Glutamatergic neuron (in vitro differentiated cells): ENCODE results near the gene AQP9. TPM values are rescaled to one million over a fixed set of nuclear protein-coding genes. Genes with fewer than 3 reads are reported as not detected.
"Not testable (repeated sequence)": the region's sequence is repeated elsewhere in the genome, so short reads cannot be mapped to it uniquely, and the experiment has no call there.

Experiments used
- DNase-seq: peaks from one replicate; pipeline ENCODE4 v3.0.0; 2022
- H3K27ac Mint-ChIP-seq: one replicate; pipeline ENCODE4 v1.8.0; 2020; ENCODE audit warnings: mild to moderate bottlenecking, mixed read lengths, inconsistent platforms; ENCODE audit not compliant: unreplicated experiment
- H3K27me3 Mint-ChIP-seq: one replicate; pipeline ENCODE4 v1.8.0; 2020; ENCODE audit warnings: mild to moderate bottlenecking, moderate library complexity, mixed read lengths, inconsistent platforms; ENCODE audit not compliant: unreplicated experiment
- H3K36me3 Mint-ChIP-seq: one replicate; pipeline ENCODE4 v1.8.0; 2020; ENCODE audit warnings: mild to moderate bottlenecking, mixed read lengths, inconsistent platforms; ENCODE audit not compliant: unreplicated experiment
- H3K4me1 Mint-ChIP-seq: one replicate; pipeline ENCODE4 v1.8.0; 2020; ENCODE audit warnings: mild to moderate bottlenecking, low read depth, mixed read lengths, inconsistent platforms; ENCODE audit not compliant: unreplicated experiment
- H3K4me3 Mint-ChIP-seq: one replicate; pipeline ENCODE4 v1.8.0; 2020; ENCODE audit warnings: mild to moderate bottlenecking, mixed read lengths, inconsistent platforms; ENCODE audit not compliant: unreplicated experiment
- H3K9me3 Mint-ChIP-seq: one replicate; pipeline ENCODE4 v1.8.0; 2020; ENCODE audit warnings: mild to moderate bottlenecking, moderate library complexity, mixed read lengths, inconsistent platforms; ENCODE audit not compliant: unreplicated experiment
- total RNA-seq: library from RNA; stranded (reverse); fragmentation: NEBNext Ultra II Directional; extraction: Animal tissue kit (Norgen Biotek cat#: 25700); gene quantifications from one replicate; pipeline ENCODE4 v1.2.1, GENCODE V29; 2021; ENCODE audit not compliant: unreplicated experiment
- TF ChIP-seq, protein P1 (sequence below): fragments of 200-600 bp; sonication (generic); IDR thresholded peaks from one replicate; pipeline ENCODE4 v1.5.0; 2021; ENCODE audit not compliant: partially characterized antibody, unreplicated experiment

Gene AQP9
- total RNA-seq, 1 donor from 2014 or later, result not detected

DNA sequence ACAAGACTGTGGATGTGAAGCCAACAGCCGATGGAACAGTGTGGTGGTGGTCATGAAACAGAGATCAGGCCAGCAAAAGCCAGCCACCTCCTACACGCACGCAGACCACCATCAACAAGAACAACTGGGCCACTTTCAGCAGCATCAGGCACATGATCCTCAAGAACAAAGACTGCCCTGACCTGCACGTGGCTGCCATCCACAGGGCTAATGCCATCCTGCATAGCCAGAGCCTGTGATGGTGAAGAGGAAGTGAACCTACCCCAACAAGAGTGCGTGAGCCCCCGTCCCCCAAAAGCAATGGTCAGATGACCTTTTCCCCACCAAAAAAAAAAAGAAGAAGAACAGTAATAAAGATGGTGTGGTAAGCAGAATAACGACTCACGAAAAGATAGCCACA, 62.6 kb downstream of the AQP9 start:
- TF ChIP-seq, protein P1, sequence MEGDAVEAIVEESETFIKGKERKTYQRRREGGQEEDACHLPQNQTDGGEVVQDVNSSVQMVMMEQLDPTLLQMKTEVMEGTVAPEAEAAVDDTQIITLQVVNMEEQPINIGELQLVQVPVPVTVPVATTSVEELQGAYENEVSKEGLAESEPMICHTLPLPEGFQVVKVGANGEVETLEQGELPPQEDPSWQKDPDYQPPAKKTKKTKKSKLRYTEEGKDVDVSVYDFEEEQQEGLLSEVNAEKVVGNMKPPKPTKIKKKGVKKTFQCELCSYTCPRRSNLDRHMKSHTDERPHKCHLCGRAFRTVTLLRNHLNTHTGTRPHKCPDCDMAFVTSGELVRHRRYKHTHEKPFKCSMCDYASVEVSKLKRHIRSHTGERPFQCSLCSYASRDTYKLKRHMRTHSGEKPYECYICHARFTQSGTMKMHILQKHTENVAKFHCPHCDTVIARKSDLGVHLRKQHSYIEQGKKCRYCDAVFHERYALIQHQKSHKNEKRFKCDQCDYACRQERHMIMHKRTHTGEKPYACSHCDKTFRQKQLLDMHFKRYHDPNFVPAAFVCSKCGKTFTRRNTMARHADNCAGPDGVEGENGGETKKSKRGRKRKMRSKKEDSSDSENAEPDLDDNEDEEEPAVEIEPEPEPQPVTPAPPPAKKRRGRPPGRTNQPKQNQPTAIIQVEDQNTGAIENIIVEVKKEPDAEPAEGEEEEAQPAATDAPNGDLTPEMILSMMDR, result no peak
- Mint-ChIP-seq H3K4me3 (no peak overlapping the region), H3K27me3 (peaks cover 3% of the 10 kb centered on the region), H3K27ac (no peak overlapping the region), H3K36me3 (no peaks in the 10 kb centered on the region), H3K9me3 (no peaks in the 10 kb centered on the region), H3K4me1 (no peaks in the 10 kb centered on the region)
- no peak for DNase-seq

DNA sequence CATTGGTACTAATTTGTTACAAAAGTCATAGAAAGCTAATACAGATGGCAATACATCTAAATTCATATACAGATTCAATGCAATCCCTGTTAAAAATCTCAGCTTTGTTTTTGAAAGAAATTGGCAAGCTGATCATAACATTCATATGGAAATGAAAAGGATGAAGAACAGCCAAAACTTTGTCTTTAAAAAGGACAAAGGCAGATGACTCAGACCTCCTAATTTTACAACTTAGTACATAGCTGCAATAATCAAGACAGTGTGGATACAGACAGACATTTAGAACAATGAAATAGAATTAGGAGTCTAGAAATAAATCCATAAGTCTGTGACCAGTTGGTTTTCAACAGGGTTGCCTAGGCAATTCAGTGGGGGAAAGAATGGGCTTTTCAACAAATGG, 63.3 kb downstream of the AQP9 start:
- Mint-ChIP-seq H3K4me3 (no peak overlapping the region), H3K27me3 (peaks cover 3% of the 10 kb centered on the region), H3K4me1 (no peaks in the 10 kb centered on the region), H3K27ac (no peak overlapping the region), H3K9me3 (no peaks in the 10 kb centered on the region), H3K36me3 (no peaks in the 10 kb centered on the region)
- TF ChIP-seq, protein P1, result no peak
- DNase-seq, result no peak

DNA sequence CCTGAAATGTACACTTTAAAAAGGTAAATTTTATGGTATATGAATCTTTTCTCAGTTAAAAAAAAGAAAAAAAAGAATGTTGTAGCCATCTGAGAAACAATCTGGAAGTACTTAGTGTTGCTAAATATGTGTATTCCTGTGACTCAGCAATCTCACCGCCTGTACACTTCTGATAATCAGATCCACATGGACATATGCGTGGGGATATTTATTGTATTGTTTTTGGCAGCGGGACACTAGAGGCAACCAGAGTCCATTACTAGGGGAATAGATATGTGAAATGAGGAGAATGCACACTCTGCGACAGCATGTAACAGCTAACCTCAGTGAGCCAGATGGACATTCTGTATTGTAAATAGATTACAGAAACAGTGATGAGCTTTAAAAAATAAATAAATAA, 65.4 kb downstream of the AQP9 start:
- no peak for DNase-seq
- Mint-ChIP-seq H3K36me3 (no peaks in the 10 kb centered on the region), H3K9me3 (no peaks in the 10 kb centered on the region), H3K27ac (no peak overlapping the region), H3K4me1 (no peaks in the 10 kb centered on the region), H3K4me3 (no peak overlapping the region), H3K27me3 (no peaks in the 10 kb centered on the region)
- TF ChIP-seq, protein P1, result no peak

DNA sequence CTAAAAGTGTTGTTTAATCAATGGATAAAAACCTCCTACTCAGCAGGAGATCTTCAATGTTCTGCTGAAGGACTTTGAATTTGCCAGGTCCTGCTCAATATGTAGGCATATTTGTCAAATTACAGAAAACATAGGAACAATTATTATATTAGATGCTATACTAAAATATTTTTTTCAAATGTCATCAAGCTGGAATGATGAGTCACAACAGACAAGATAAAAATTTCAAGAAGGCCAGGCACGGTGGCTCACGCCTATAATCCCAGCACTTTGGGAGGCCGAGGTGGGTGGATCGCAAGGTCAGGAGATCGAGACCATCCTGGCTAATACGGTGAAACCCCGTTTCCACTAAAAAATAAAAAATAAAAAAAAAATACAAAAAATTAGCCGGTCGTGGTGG, 68.0 kb downstream of the AQP9 start:
- Mint-ChIP-seq H3K4me1 (no peaks in the 10 kb centered on the region), H3K36me3 (no peaks in the 10 kb centered on the region), H3K9me3 (no peaks in the 10 kb centered on the region), H3K4me3 (no peak overlapping the region), H3K27me3 (no peaks in the 10 kb centered on the region), H3K27ac (no peak overlapping the region)
- TF ChIP-seq, protein P1, result no peak
- DNase-seq, result no peak

DNA sequence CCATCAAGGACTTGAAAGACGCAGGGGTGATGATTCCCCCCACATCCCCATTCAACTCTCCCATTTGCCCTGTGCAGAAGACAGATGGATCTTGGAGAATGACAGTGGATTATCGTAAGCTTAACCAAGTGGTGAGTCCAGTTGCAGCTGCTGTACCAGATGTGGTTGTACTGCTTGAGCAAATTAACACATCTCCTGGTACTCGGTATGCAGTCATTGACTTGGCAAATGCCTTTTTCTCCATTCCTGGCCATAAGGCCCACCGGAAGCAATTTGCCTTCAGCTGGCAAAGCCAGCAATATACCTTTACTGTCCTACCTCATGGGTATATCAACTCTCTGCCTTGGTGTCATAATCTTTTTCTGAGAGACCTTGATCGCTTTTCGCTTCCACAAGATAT, 70.0 kb downstream of the AQP9 start:
- H3K27me3 Mint-ChIP-seq, H3K36me3 Mint-ChIP-seq, H3K4me1 Mint-ChIP-seq, H3K4me3 Mint-ChIP-seq, H3K27ac Mint-ChIP-seq, H3K9me3 Mint-ChIP-seq, DNase-seq: not testable (repeated sequence)

DNA sequence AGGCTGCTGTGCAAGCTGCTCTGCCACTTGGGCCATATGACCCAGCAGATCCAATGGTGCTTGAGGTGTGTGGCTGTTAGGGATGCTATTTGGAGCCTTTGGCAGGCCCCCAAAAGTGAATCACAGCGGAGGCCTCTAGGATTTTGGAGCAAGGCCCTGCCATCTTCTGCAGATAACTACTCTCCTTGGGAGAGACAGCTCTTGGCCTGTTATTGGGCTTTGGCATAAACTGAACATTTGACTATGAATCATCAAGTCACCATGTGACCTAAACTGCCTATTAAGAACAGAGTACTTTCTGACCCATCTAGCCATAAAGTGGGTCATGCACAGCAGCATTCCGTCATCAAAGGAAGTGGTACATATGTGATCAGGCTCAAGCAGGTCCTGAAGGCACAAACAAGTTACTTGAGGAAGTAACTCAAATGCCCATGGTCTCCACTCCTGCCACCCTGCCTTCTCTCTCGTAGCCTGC, 70.9 kb downstream of the AQP9 start:
- H3K4me3 Mint-ChIP-seq, H3K9me3 Mint-ChIP-seq, H3K27ac Mint-ChIP-seq, H3K27me3 Mint-ChIP-seq, DNase-seq, H3K36me3 Mint-ChIP-seq, H3K4me1 Mint-ChIP-seq: not testable (repeated sequence)

DNA sequence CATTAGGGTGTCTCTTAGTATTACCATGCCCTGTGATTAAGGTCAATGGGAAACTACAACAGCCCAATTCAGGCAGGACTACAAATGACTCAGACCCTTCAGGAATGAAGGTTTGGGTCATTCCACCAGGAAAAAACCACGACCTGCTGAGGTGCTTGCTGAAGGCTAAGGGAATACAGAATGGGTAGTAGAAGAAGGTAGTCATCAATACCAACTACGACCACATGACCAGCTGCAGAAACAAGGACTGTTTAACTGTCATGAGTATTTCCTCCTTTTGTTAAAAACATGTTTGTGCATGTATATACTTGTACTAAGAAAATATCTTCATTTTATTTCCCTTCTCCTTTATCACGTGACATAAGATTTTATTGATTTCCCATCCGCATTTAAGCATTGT, 71.8 kb downstream of the AQP9 start:
- not testable (repeated sequence) for H3K4me1 Mint-ChIP-seq, H3K9me3 Mint-ChIP-seq, H3K27me3 Mint-ChIP-seq, DNase-seq, H3K4me3 Mint-ChIP-seq, H3K36me3 Mint-ChIP-seq, H3K27ac Mint-ChIP-seq
